ENCODE results near the gene AUH. TPM values are rescaled to one million over a fixed set of nuclear protein-coding genes. Genes with fewer than 3 reads are reported as not detected.

AUH gene
- total RNA-seq, 1 donor from 2014 or later = 9.8 TPM

DNA sequence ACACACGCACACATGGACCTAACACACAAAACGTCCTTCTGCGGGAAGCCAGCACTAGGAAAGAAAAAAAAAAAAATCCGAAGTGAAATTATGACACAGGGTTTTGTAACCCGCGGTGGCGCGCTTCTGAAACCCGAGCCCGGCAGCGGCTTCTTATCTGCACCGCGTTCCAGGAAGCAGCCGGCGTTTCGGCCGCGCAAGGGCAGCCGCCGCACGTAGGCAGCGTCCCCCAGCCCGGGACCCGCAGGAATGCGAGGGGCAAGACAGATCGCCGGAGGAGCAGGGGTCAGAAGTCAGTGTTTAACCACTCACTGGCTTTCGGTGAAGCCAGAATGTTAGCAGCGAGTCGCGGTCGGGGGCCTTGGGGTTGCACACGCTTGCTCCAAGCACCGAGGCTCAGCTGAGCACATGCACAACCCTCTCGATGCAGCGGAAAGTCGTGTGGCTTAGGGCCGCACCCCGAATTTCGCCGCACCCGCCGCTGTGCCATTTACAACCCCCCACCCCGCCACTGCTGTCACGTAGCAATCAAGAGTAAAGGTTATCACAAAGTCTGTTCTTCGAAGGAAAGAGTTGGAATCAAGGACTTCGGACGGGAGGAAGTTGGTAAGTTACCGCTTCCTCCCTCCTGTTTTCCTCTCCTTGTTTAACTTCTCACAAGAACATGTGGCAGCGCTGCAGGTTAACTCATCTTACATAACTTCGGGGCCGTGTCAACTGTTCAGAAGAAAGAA is 167.9 kb downstream of the AUH start:
- H3K9me3 ChIP-seq (ENCODE audit: insufficient read depth, low read depth, low read length) = no peaks in the 10 kb centered on the region
- H3K79me2 ChIP-seq (ENCODE audit: insufficient read depth, low read length) = no peaks in the 10 kb centered on the region
- no peaks in the 10 kb centered on the region for H4K20me1 ChIP-seq (ENCODE audit: insufficient read depth, low read length)
- no peaks in the 10 kb centered on the region for H3K36me3 ChIP-seq (ENCODE audit: insufficient read depth, low read length)
- H2AFZ ChIP-seq (ENCODE audit: low read depth, low read length) = peak overlapping the region; percentile 76
- Mint-ChIP-seq H3K4me1 (ENCODE audit: low read depth, unreplicated experiment) (peaks cover 21% of the 10 kb centered on the region), H3K27me3 (ENCODE audit: low read depth, unreplicated experiment) (peaks cover 6% of the 10 kb centered on the region), H3K4me3 (ENCODE audit: unreplicated experiment) (peak overlapping the region; percentile 77), H3K27ac (ENCODE audit: unreplicated experiment) (peak overlapping the region; percentile 97), H3K36me3 (ENCODE audit: low read depth, unreplicated experiment) (peaks cover 2% of the 10 kb centered on the region), H3K9me3 (ENCODE audit: unreplicated experiment) (no peaks in the 10 kb centered on the region)
- H3K4me2 ChIP-seq (ENCODE audit: low read length) = peak overlapping the region; percentile 94
- no peaks in the 10 kb centered on the region for H3K27me3 ChIP-seq (ENCODE audit: insufficient read depth, low read length)
- TF ChIP-seq CTCF (IDR thresholded peaks at IDR 0.05; ENCODE audit: insufficient read depth, low read depth, low read length) = no peak
- TF ChIP-seq EZH2 (IDR thresholded peaks at IDR 0.05; ENCODE audit: insufficient read depth, low read length) = no peak
- no peak for FAIRE-seq
- H3K27ac ChIP-seq (ENCODE audit: low read depth, low read length) = peak overlapping the region; percentile 100
- H3K4me1 ChIP-seq (ENCODE audit: insufficient read depth, low read length) = peaks cover 25% of the 10 kb centered on the region
- H3K9ac ChIP-seq (ENCODE audit: low read length) = peak overlapping the region; percentile 98
- H3K4me3 ChIP-seq (ENCODE audit: insufficient read depth, low read depth, low read length) = peak overlapping the region; percentile 52
- DNase-seq (ENCODE audit: low read depth) = peak; percentile 92

GRCh38 chr9:91193087-91193657 is 168.5 kb downstream of the AUH start:
- TF ChIP-seq CTCF (IDR thresholded peaks at IDR 0.05; ENCODE audit: insufficient read depth, low read depth, low read length) = no peak
- Mint-ChIP-seq H3K9me3 (ENCODE audit: unreplicated experiment) (no peaks in the 10 kb centered on the region), H3K27ac (ENCODE audit: unreplicated experiment) (peak overlapping the region; percentile 97), H3K4me1 (ENCODE audit: low read depth, unreplicated experiment) (peaks cover 19% of the 10 kb centered on the region), H3K4me3 (ENCODE audit: unreplicated experiment) (peak overlapping the region; percentile 77), H3K36me3 (ENCODE audit: low read depth, unreplicated experiment) (no peaks in the 10 kb centered on the region), H3K27me3 (ENCODE audit: low read depth, unreplicated experiment) (peaks cover 6% of the 10 kb centered on the region)
- Histone ChIP-seq H3K4me1 (ENCODE audit: insufficient read depth, low read length) (peaks cover 25% of the 10 kb centered on the region), H3K4me3 (ENCODE audit: insufficient read depth, low read depth, low read length) (peak overlapping the region; percentile 52), H3K27ac (ENCODE audit: low read depth, low read length) (peak overlapping the region; percentile 100), H4K20me1 (ENCODE audit: insufficient read depth, low read length) (no peaks in the 10 kb centered on the region), H3K9me3 (ENCODE audit: insufficient read depth, low read depth, low read length) (no peaks in the 10 kb centered on the region), H3K36me3 (ENCODE audit: insufficient read depth, low read length) (no peaks in the 10 kb centered on the region), H3K79me2 (ENCODE audit: insufficient read depth, low read length) (no peaks in the 10 kb centered on the region), H3K4me2 (ENCODE audit: low read length) (peak overlapping the region; percentile 94), H3K27me3 (ENCODE audit: insufficient read depth, low read length) (no peaks in the 10 kb centered on the region), H3K9ac (ENCODE audit: low read length) (peak overlapping the region; percentile 98), H2AFZ (ENCODE audit: low read depth, low read length) (peak overlapping the region; percentile 53)
- FAIRE-seq = no peak
- peak; percentile 99 for DNase-seq (ENCODE audit: low read depth)
